ENCODE data around the gene ZNF174.

ZNF174 gene

DNA sequence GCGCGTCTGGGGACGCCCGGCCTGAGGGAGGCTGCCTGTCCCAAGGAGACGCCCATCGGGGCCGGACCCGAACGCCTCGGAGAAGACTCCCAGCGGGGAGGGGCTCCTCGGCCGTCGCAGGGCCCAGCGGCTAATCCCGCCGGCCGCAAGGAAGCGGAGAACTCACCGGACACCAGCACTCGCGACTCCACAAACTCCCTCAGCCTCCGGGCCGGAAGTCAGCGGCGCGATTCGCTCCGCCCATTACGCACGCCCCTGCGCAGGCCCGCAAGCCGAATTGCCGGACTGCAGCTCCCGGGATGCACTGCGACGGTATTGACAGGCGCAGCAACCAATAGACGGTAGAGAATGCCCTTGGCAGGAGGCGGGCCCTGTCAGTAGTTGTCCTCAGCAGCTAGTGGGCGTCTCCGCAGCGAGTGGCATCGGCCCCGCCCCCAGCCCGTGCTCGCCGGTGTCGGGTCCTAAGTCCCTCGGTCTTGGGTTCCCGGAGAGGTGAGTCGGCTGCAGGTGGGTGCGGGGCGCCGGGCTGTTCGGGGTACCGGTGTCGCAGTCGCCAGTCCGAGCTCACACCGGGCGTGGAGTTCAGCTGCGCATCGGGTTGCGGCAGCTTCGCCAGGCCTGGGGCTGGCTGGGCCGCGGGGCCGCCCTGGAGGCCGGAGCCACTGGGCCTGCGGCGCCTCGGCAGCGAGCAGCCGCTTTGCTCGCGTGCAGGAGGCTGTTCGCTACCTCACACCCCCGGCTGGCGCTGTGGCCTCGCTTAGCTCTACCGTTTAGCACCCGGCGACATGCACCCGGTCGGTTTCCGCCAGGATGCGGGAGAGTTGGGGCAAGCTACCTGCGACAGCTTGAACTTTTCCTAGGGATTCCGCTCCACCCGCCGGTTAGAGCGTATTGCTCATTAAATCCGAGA lies at the start of gene ZNF174, which contains the start of gene ZSCAN32:
ZNF174 (plus strand) TSS at position 437 of the 910 bp plus-strand sequence. CDS start 790 bp downstream, outside the sequence.
ZSCAN32 (minus strand) TSS at position 226 of the 910 bp plus-strand sequence. CDS start 3,447 bp downstream, outside the sequence.
- peak within 1 kb of the TSS; percentile 75 for H3K27ac ChIP-seq
- peak; percentile 95 for DNase-seq (ENCODE audit: low read depth, low spot score)

DNA sequence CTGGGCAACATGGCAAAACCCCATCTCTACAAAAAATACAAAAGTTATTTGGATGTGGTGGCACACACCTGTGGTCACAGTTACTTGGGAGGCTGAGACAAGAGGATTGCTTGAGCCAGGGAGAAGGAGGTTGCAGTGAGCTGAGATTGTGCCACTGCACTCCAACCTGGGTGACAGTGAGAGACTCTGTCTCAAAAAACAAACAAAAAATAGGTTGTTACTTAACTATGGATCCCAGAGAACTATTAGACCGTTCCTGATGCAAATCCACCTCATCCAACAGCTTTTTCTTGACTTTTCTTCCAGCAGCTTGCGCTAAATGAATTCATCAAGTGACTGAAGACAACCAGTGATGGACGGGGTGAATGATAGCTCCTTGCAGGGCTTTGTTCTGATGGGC lies 45.4 kb upstream of the ZNF174 start, which contains the start of gene OR2C1:
OR2C1 (plus strand) TSS at position 301 of the 400 bp plus-strand sequence; CDS start at position 353, 52 bp downstream.
- no peak within 1 kb of the TSS for H3K27ac ChIP-seq
- DNase-seq (ENCODE audit: low read depth, low spot score): no peak

DNA sequence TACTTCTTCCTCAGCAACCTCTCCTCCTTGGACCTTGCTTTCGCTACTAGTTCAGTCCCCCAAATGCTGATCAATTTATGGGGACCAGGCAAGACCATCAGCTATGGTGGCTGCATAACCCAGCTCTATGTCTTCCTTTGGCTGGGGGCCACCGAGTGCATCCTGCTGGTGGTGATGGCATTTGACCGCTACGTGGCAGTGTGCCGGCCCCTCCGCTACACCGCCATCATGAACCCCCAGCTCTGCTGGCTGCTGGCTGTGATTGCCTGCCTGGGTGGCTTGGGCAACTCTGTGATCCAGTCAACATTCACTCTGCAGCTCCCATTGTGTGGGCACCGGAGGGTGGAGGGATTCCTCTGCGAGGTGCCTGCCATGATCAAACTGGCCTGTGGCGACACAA lies 44.9 kb upstream of the ZNF174 start:
- no peak overlapping the region for H3K27ac ChIP-seq
- DNase-seq (ENCODE audit: low read depth, low spot score): no peak

DNA sequence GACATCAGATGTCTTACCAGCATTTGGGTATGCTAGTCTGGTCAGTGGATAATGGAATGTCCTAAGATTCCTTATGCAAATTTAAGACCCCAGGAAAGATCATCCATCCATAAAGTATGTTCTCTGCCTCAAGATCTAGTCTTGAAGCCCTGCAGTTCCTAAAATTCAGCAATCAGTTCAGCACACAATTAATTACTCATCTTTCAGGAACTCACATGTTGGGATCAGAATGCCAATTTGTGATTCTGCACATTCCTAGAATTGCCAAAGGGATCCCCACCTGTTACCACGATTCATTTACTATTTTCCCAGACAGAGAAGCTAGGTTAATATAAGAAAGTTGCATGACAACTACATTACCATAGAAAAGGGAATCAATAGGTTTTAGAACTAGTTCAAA lies 42.1 kb upstream of the ZNF174 start:
- DNase-seq (ENCODE audit: low read depth, low spot score): no peak
- no peak overlapping the region for H3K27ac ChIP-seq

DNA sequence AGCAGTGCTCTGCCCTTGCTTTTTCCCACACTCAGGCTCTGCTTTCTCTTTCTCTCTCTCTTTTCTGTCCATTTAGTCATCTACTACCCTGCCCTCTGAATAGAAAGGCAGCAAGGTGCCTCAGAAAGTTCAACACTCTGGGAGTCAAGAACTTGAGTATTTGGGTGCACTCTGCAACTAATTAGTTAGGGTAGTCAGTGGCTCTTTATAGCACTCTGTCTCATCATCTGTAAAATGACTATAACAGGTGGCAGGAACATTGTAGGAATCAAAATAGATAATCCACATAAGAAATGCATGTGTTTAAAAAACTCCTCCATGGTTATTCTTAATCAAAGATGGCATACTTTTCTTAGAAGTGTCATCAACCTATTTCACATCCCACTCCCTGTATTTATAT lies 38.1 kb upstream of the ZNF174 start:
- DNase-seq (ENCODE audit: low read depth, low spot score): no peak
- no peak overlapping the region for H3K27ac ChIP-seq

DNA sequence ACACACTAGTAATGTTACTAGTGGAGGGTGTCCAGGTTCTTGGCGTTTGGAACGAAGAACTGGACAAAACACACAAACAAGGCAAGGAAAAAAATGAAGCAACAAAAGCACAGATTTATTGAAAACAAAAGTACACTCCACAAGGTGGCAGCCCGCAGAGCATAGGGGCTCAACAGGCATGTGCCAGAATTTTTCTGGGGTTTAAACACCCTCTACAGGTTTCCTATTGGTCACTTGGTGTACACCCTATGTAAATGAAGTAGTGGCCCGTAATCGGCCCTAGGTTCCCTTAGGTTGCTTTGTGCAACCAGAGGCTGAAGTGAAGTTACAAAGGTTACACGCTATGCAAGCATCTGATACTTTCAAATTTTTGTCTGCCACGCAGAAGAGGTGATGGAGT lies 37.2 kb upstream of the ZNF174 start:
- DNase-seq (ENCODE audit: low read depth, low spot score): no peak

DNA sequence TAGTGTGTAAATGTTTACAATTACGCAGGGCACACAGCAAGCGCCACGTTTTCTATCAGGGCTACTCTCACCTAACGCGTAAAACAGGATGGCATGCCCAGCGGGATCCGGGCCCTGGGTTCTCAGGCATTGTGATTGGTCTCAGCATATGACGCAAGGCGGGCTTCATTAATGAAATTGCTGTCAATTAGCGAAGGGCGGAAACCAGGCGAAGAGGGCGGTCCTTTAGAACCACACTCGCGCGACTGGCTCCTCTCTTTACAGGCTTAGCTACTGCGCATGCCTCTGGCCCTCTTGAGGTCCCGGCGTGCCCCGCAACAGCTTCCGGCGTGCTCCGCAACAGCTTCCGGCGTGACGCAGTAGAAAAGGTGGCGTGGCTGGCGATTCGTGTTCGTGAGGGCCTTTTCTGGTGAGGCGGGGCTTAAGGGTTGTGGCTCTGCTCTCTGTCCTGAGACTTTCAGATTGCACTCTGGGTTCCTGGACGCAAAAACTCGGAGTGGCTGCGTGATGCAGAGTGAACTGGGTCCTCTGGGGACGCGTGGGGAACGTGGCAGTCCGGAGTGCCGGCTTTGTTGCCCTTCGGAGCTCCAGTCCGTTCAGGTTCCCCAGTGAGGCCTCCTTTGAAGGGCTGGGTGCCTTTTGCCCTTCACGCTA lies 36.1 kb upstream of the ZNF174 start:
- peak; percentile 75 for DNase-seq (ENCODE audit: low read depth, low spot score)
- peak overlapping the region; percentile 77 for H3K27ac ChIP-seq

More for the DNA sequence above, 37.2 kb upstream of the ZNF174 start:
- no peak overlapping the region for H3K27ac ChIP-seq

DNA sequence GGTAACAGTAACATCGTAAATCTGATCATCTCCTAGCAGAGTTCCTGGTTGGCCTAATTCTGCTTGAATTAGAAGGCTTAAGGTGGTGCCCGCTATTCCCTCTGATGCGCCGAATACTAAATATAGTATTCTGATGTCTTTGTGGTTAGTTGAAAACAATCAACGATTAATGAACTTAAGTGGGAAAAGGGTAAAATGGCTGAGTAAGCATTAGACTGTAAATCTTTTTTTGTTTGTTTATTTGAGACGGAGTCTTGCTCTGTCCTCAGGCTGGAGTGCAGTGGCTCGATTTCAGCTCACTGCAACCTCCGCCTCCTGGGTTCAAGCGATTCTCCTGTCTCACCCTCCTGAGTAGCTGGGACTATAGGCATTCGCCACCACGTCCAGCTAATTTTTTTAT lies 31.9 kb upstream of the ZNF174 start:
- no peak overlapping the region for H3K27ac ChIP-seq
- DNase-seq (ENCODE audit: low read depth, low spot score): no peak

DNA sequence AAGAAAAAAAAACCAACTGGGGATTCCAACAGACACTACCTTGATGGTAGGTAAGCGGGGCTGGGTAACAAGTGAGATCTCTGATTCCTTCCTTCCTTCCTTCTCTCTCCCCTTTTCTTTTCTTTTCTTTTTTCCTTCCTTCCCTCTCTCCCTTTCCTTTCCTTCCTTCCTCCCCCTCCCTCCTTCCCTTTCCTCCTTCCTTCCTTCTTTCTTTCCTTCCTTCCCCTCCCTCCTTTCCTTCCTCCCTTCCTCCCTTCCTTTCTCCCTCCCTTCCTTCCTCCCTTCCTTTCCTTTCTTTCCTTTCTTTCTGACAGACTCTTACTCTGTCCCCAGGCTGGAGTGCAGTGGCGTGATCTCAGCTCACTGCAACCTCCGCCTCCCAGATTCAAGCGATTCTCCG lies 25.3 kb upstream of the ZNF174 start:
- no peak overlapping the region for H3K27ac ChIP-seq
- DNase-seq (ENCODE audit: low read depth, low spot score): no peak

DNA sequence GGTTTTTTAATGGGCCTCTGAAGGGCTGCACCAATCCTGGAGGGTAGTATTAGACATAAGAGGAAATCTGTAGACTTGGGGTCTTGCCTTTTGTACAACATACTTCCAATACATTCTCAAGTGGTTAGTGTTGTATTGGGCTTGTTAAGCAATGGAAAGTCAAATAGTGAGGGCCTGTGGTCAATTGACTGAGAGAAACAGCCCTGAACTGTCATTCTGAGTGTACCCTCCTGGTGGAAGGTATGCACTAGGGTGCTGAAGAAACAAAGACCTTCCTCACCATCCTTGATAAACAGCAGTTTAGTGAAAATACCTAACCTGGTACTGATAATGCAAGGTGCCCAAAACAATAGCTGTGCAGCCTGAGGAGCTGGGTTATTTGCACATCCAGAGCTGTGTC lies 23.1 kb upstream of the ZNF174 start:
- no peak overlapping the region for H3K27ac ChIP-seq
- no peak for DNase-seq (ENCODE audit: low read depth, low spot score)

DNA sequence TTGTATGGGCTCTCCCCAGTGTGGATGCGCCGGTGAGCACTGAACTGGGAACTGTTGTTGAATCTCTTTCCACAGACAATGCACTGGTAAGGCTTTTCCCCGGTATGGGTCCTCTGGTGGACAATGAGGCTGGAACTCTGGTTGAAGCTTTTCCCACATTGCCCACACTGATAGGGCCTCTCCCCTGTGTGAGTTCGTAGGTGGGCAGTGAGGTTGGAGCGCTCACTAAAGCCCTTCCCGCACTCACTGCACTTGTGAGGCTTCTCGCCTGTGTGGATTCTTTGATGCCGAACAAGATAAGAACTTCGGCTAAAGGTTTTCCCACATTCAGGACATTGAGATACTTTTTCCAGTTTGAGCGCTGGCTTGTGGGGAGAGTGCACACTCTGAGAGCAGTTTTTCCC lies 18.0 kb upstream of the ZNF174 start:
- H3K27ac ChIP-seq: no peak overlapping the region
- no peak for DNase-seq (ENCODE audit: low read depth, low spot score)

DNA sequence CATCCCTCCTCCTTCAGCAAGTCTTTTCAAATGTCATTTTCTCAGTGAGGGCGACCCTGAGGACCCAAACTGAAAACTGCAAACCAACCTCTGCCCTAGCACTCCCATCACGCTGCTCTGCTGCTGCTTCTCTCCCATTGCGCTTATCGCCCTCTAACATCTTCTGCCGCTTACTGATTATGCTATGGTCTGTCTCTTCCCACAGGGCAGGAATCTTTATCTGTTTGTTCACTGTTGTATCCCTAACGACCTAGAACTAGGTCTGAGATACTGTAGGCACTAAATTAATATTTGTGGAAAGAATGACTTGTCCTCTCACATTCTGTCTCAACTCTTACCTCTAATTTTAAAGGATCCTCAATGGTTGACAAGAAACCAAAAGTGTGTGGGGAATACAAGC lies 12.7 kb upstream of the ZNF174 start:
- no peak overlapping the region for H3K27ac ChIP-seq
- no peak for DNase-seq (ENCODE audit: low read depth, low spot score)

DNA sequence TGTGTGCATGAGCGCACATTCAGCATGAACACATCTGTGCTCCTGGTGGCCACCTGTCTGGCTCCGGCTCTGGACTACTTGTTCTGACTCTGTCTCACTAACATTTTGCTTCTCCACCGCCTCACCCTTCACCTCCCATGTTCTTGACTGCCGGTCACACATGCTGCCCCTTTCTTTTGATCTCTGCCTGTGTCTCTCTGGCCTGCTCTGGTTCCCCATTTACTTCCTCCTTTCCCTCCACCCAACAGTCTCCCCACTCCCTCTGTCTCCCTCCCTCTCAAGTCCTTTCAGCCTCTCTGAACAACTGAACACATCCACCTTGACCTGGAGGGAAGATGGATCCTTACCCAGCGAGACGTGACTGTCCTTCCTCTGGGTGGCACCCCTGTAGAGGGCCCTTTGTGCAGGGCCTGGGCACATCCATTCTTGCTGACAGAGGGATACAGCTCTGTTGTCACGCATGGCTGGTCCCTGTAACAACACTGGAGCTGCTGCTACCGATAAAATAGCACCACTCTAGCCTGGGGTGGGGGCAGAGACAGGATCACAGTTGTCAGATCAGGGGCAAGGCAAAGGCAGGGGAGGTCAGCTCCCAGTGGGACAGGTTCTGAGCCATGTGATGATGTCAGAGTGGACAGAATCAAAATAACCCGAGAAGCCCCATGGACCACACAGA lies 11.2 kb upstream of the ZNF174 start:
- DNase-seq (ENCODE audit: low read depth, low spot score): no peak
- H3K27ac ChIP-seq: no peak overlapping the region

DNA sequence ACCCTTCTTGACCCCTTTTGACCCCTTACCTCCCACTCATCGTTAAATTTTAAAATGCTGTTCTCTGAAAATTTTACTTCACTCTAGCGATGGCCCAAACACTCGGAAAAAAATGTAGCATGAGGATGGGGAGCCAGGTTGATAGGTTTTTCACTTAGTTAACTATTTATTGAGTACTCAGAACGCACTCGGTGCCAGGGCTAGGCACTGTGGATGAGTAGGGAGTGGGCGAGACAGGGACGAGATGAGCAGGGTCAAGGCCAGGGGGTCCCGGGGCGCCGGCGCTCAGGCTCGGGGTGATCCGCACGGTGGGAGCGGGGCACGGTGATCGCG lies 603 bp upstream of the ZNF174 start:
- DNase-seq (ENCODE audit: low read depth, low spot score): no peak

DNA sequence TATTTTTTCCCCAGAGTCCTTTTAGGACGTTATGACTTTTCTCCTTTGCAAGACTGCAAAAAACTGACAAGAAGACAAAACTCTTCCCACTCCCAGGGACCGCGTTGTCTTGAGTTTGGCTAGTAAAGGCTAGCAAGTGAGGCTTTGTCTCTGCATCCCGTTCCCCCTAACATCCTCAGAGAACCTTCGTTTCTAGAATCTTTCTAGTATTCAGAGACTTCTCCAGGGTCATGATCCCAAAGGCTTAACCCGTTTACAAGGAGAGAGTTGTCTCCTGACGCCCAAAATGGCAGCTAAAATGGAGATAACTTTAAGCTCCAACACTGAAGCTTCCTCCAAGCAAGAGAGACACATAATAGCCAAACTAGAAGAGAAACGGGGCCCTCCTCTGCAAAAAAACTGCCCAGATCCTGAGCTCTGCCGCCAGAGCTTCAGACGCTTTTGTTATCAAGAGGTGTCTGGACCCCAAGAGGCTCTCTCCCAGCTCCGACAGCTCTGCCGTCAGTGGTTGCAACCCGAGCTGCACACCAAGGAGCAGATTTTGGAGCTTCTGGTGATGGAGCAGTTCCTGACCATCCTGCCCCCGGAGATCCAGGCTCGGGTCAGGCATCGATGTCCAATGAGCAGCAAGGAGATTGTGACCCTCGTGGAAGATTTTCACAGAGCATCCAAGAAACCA lies 843 bp downstream of the ZNF174 start:
- peak overlapping the region; percentile 75 for H3K27ac ChIP-seq
- no peak for DNase-seq (ENCODE audit: low read depth, low spot score)

More for the DNA sequence above, 603 bp upstream of the ZNF174 start:
- peak overlapping the region; percentile 75 for H3K27ac ChIP-seq

DNA sequence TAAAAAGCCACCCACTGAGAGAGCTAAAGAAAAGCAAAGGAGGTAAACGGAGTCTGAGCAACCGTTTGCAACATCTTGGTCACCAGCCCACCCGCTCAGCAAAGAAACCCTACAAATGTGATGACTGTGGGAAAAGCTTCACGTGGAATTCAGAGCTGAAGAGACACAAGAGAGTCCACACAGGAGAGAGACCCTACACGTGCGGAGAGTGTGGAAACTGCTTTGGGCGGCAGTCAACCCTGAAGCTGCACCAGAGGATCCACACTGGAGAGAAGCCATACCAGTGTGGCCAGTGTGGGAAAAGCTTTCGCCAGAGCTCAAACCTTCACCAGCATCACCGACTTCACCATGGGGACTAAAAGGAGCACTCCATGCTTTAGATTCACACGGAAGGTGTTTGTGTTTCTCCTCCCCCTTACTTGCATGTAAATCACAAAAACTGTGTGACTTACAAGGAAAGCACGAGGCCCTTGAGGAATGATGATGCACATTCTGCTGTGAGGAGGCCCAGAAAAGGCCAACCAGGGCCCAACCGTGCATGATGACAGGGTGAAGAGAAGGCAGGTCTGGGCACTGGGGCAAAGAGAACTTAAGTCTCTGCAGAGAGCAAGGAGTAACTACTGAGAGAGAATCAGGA lies 7.7 kb downstream of the ZNF174 start:
- DNase-seq (ENCODE audit: low read depth, low spot score): no peak
- no peak overlapping the region for H3K27ac ChIP-seq

DNA sequence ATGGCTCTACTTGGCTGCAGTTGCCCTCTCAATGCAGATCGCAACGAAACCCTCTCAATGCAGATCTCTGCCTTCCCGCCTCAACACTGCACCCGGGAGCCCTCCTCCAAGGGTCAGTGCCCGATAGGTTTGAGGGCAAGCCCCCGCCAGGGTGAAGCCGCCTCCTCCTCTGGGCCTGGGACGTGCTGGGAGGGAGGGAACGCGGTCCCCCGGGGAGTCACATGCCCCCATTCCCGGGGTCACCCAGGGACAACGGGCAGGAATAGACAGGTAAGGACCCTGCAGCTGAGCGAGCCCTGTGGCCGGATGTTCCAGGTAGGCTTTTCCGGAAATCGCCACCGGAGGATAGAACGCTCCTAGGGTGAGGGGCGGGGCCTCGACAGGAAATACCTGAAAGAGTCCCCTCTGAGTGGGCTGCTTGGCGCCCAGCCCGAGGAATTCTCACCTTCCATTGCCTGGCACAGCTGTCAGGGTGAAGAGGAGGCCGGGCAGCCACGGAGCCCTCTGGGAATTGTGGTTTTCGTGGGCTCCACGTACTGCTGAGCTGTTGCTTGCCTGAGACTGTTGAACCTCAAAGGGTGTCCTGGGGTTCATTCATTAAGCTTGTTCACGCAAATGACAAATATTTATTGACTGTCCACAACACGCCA lies 12.8 kb downstream of the ZNF174 start:
- H3K27ac ChIP-seq: no peak overlapping the region
- no peak for DNase-seq (ENCODE audit: low read depth, low spot score)

DNA sequence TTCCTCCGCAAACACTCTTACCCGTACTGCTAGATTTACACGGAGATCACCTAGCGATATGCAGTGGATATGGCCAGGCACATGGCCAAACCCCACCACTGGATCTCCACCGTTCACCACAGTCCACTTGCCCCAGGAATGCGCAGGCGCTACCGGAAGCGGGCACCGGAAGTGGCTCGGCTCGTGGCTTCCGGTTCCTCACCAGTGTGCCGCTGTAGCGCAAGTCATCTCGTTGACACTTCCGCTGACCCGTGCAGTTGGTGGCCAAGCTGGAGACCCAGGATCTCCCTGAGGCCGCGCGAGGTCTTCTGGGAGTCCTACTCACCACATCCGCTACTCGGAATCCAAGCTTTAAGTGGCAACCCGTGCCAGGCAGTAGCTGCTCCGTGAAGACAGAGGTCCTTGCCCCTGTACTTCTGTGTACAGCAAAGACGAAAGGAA lies 30.8 kb downstream of the ZNF174 start:
- DNase-seq (ENCODE audit: low read depth, low spot score): no peak
- no peak overlapping the region for H3K27ac ChIP-seq

DNA sequence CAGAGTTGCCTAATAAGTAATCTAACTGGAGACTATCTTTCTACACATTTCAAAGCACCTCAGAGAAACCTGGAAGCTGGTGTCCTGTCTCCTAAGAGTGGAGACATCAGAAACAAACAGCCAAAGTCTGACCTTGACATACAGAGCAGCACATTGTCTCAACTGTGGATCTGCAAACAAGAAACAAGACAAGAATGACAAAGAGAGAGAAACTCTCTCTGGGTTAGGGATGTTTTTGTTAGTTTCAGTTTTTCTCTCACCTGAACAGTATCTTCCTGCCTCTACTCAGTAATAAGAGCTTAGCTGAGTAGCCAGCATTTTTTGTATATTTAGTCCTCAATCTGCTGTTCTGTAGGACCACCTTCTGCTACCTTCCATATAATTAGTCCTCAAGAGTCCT lies 33.4 kb downstream of the ZNF174 start:
- DNase-seq (ENCODE audit: low read depth, low spot score): no peak

More for the DNA sequence above, 33.4 kb downstream of the ZNF174 start:
- no peak overlapping the region for H3K27ac ChIP-seq
